ENCODE data around the gene CDNF. TPM values are rescaled to one million over a fixed set of nuclear protein-coding genes. Genes with fewer than 3 reads are reported as not detected.
"Not testable (repeated sequence)": the region's sequence is repeated elsewhere in the genome, so short reads cannot be mapped to it uniquely, and the experiment has no call there.

Gene CDNF
- total RNA-seq, 4 donors from 2014 or later: 1.1 to 1.3 TPM; not detected in 2

DNA sequence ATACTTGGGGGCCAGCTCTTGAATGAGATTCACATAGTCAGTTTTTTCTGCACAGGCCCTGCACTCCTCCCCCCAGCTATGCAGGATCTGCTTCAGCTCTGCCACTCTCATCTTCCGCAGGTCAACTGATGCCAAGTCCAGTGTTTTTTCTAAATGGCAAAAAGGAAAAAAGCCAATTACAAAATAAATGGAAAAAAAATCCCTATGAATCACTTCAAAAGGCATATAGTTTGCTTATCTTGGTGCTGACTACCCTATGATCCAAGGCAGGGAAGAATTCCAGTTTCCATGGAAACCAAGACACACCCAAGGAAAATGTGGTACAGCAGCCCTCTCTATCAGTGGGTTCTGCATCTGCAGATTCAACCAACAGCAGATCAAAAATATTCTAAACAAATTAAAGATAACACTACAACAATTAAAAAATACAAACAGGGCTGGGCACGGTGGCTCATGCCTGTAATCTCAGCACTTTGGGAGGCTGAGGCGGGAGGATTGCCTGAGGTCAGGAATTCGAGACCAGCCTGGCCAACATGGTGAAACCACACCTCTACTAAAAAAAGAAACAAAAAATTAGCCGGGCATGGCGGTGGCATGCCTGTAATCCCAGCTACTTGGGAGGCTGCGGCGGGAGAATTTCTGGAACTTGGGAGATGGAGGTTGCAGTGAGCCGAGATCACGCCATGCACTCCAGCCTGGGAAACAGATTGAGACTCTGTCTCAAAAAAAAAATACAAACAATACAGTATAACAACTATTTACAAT is 17.6 kb downstream of the CDNF start:
- no peaks in the 10 kb centered on the region for H3K27me3 ChIP-seq
- H3K27ac ChIP-seq: no peak overlapping the region
- no peak for TF ChIP-seq POLR2A (IDR thresholded peaks at IDR 0.05)
- TF ChIP-seq, protein P1, sequence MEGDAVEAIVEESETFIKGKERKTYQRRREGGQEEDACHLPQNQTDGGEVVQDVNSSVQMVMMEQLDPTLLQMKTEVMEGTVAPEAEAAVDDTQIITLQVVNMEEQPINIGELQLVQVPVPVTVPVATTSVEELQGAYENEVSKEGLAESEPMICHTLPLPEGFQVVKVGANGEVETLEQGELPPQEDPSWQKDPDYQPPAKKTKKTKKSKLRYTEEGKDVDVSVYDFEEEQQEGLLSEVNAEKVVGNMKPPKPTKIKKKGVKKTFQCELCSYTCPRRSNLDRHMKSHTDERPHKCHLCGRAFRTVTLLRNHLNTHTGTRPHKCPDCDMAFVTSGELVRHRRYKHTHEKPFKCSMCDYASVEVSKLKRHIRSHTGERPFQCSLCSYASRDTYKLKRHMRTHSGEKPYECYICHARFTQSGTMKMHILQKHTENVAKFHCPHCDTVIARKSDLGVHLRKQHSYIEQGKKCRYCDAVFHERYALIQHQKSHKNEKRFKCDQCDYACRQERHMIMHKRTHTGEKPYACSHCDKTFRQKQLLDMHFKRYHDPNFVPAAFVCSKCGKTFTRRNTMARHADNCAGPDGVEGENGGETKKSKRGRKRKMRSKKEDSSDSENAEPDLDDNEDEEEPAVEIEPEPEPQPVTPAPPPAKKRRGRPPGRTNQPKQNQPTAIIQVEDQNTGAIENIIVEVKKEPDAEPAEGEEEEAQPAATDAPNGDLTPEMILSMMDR (IDR thresholded peaks at IDR 0.05): no peak
- no peak overlapping the region for H3K4me3 ChIP-seq
- H3K4me1 ChIP-seq: no peaks in the 10 kb centered on the region
- H3K9me3 ChIP-seq: no peaks in the 10 kb centered on the region
- intact Hi-C loops (cut with DNase I): no loop called here
- no peak for DNase-seq
- WGBS, 2 donors: 74 to 78% methylated on average over 10 of the region's 10 CpGs
- H3K36me3 ChIP-seq: no peaks in the 10 kb centered on the region

DNA sequence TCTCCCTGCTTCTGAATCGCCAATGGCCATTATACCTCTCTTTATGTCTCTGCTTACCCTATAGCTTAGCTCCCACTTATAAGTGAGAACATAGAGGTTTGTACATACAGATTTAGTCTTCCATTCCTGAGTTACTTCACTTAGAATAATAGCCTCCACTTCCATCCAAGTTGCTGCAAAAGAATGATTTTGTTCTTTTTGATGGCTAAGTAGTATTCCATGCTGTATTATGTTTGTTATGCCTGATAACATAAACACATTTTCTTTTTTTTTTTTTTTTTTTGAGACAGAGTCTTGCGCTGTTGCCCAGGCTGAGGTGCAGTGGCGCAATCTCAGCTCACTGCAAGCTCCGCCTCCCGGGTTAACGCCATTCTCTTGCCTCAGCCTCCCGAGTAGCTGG is 21.1 kb downstream of the CDNF start:
- H3K27ac ChIP-seq; H3K36me3 ChIP-seq; H3K9me3 ChIP-seq; H3K4me1 ChIP-seq; DNase-seq; H3K27me3 ChIP-seq; intact Hi-C loops (cut with DNase I); H3K4me3 ChIP-seq: not testable (repeated sequence)
- WGBS, 2 donors: 97 to 100% methylated on average over 1 to 7 of the region's 7 CpGs

DNA sequence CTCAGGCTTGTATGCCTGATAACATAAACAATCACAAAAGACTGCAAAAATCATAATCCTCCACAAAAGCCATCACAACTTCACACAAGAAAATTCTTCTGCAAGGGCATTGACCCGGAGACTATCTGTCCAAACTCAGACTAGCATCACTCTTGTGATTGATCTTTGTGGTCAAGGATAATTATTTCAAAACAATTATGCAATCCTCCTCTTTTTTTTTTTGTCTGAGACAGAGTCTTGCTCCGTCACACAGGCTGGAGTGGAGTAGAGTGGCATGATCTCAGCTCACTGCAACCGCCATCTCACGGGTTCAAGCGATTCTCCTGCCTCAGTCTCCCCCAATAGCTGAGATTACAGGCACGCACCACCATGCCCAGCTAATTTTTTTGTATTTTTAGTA is 22.2 kb downstream of the CDNF start:
- Histone ChIP-seq H3K9me3 (no peaks in the 10 kb centered on the region), H3K36me3 (no peaks in the 10 kb centered on the region), H3K27me3 (no peaks in the 10 kb centered on the region), H3K4me3 (no peak overlapping the region), H3K4me1 (no peaks in the 10 kb centered on the region), H3K27ac (no peak overlapping the region)
- TF ChIP-seq POLR2A (IDR thresholded peaks at IDR 0.05): no peak
- TF ChIP-seq, protein P1 (IDR thresholded peaks at IDR 0.05): no peak
- DNase-seq: no peak
- intact Hi-C loops (cut with DNase I): no loop called here
- WGBS, 2 donors: 82 to 86% methylated on average over 6 of the region's 6 CpGs

DNA sequence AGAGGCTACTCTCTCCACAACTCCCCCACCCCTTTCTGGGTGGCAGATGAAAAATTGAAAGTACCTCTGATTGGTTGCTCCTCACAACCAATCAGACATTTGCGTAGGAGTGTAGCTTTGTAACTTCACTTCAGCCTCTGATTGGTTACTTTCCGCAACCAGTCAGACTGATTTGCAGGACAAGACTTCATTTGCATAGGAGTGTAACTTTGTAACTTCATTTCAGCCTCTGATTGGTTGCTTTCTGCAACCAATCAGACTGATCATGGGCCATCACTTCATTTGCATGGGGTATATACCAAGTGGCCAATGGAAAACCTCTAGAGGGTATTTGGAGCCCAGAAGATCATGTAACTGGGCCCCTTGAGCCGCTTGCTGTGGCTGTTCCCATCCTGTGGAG is 25.6 kb downstream of the CDNF start:
- 81 to 92% methylated on average over 3 of the region's 3 CpGs for WGBS, 2 donors
- intact Hi-C loops (cut with DNase I): no loop called here
- Histone ChIP-seq H3K27me3 (no peaks in the 10 kb centered on the region), H3K4me1 (no peaks in the 10 kb centered on the region), H3K27ac (no peak overlapping the region), H3K4me3 (no peak overlapping the region), H3K9me3 (no peaks in the 10 kb centered on the region), H3K36me3 (no peaks in the 10 kb centered on the region)
- TF ChIP-seq, protein P1 (IDR thresholded peaks at IDR 0.05): no peak
- TF ChIP-seq POLR2A (IDR thresholded peaks at IDR 0.05): no peak
- DNase-seq: no peak

DNA sequence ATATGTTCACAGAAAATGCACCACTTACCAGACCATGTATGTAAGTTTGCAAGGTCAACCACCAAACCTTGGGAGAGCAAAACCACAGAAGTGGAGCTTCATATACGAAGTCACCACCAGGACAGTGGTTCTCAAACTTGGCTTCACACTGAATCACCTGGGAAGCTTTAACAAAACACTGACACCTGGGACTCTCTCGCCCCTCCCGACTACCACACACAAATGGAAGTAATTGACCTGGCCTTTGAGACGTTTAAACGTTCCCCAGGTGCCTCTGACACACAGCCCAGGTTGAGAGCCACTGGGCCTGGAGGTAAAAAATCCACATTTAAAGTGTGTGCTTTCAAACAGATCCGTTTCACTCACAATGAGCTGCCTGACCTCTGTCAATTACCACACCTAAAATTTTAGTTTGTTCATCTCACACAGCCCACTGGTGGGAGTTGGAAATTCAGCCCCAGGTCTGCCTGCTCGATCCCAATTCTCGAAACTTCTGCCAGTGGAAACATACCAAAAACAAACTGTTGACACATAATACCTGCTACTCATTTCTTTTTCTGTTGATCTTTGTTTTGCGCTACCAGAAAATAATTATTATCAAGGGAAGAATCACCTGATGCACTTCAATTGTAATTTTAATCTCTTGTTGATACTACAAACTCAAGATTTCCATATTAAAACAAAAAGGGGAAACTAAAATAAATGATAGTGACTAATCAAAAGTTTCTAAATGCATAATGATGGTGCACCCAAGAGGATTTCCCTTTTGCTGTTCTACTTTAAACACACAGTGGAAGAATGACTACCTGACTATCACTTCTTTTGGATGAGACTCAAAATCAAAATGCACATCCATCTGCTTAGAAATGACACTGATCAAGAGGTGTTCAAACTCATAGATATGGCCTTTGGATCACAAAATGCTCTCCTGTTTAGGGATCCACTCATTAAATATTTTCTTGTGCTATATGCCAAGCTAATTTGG is 26.6 kb downstream of the CDNF start:
- 72 to 78% methylated on average over 9 of the region's 9 CpGs for WGBS, 2 donors
- H3K27me3 ChIP-seq: no peaks in the 10 kb centered on the region
- H3K27ac ChIP-seq: no peak overlapping the region
- intact Hi-C loops (cut with DNase I): no loop called here
- no peak for TF ChIP-seq POLR2A (IDR thresholded peaks at IDR 0.05)
- TF ChIP-seq, protein P1 (IDR thresholded peaks at IDR 0.05): no peak
- no peaks in the 10 kb centered on the region for H3K9me3 ChIP-seq
- H3K4me1 ChIP-seq: no peaks in the 10 kb centered on the region
- no peak overlapping the region for H3K4me3 ChIP-seq
- H3K36me3 ChIP-seq: no peaks in the 10 kb centered on the region
- DNase-seq: no peak

Data from esophagus squamous epithelium (tissue), 5 donors.